ENCODE data around the gene AHRR. TPM values are rescaled to one million over a fixed set of nuclear protein-coding genes. Genes with fewer than 3 reads are reported as not detected.

AHRR gene
- total and polyA plus RNA-seq, 2 of the 4 experiments (the other 2 are of a cell fraction): 15.6 to 37.1 TPM

DNA sequence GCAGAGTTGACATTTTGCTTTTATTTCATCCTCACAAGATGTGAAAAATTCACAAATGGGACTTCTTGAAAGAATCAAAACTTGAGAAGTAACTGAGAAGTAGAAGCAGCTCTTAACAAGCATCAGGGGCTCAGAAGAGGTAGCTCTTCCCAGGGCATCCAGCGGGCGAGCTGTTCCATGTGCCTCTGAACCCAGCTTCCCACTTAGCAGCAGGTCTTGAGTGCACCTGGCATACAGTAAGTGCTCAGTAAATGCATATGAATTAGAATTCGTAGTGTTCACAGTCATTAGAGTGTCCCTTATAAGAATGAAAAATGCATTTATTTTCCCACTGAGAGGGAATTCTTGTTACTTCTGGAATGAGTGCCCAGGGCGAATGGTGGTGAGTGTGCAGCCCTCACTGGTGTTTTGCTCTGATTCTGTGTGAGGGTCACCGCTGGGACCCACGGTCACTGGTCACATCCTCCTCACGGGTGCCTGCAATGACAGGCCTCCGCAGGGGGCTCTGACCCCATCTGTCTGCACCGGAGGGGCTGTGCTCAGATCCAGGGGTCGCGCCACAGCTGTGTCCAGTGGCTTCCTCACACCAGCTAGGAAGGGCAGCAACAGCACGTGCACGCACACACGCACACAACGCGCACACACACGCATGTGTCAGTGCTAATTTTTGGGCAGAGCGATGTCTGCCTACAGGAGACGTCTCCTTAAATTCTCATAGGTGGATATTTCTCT lies 148.4 kb downstream of the AHRR start:
- in situ Hi-C loops (cut with MboI; ENCODE audit: low sequenced_read_pairs) (no loop called here), dilution Hi-C loops (cut with HindIII; ENCODE audit: low sequenced_read_pairs, unreplicated experiment) (no loop called here), intact Hi-C loops (cut with micrococcal nuclease) (loop anchor here (10.0 kb wide), 1 partner anchor 435 kb away; no protein-coding TSS in a partner anchor)
- Histone ChIP-seq H4K91ac (ENCODE audit: insufficient read depth, low read depth, low read length) (no peak overlapping the region), H3K4me2 (ENCODE audit: low read depth, low read length) (no peak overlapping the region), H3K4me3 (ENCODE audit: insufficient read depth, low read depth, low read length) (no peak overlapping the region), H3K9me3 (ENCODE audit: control insufficient read depth, insufficient read depth, low read length) (no peaks in the 10 kb centered on the region), H3K36me3 (ENCODE audit: control insufficient read depth, insufficient read depth, low read length) (peaks cover 34% of the 10 kb centered on the region), H2BK20ac (ENCODE audit: low read depth, low read length) (no peak overlapping the region), H3K9ac (ENCODE audit: low read depth, low read length) (no peak overlapping the region), H4K8ac (ENCODE audit: low read depth in 2 of 2, low read length in 2 of 2) (no peak overlapping the region), H2BK120ac (ENCODE audit: low read depth, low read length) (no peak overlapping the region), H3K14ac (replicated peaks; ENCODE audit: low read depth, low read length) (no peak overlapping the region), H4K5ac (ENCODE audit: low read depth, low read length) (no peak overlapping the region), H3K23ac (ENCODE audit: low read depth, low read length) (no peak overlapping the region), H2BK15ac (ENCODE audit: low read depth, low read length) (no peak overlapping the region), H2AK9ac (replicated peaks; ENCODE audit: low read depth, low read length, poor library complexity) (no peak overlapping the region), H3K4ac (ENCODE audit: low read depth, low read length) (no peak overlapping the region), H3K4me1 (ENCODE audit: control insufficient read depth, insufficient read depth, low read length) (peaks cover 6% of the 10 kb centered on the region; the same call in 1 of the 2 replicates), H3K27ac (ENCODE audit: insufficient read depth, low read length) (no peak overlapping the region), H3K18ac (ENCODE audit: low read depth, low read length) (no peak overlapping the region), H3K9me1 (ENCODE audit: insufficient read depth, low read length) (peaks cover 4% of the 10 kb centered on the region), H3K56ac (ENCODE audit: extremely low read depth, insufficient read depth, low read length) (no peak overlapping the region), H3K79me1 (ENCODE audit: low read depth in 1 of 2, low read length in 2 of 2) (peaks cover 11 to 33% of the 10 kb centered on the region in 2 experiments), H3K27me3 (ENCODE audit: control insufficient read depth, insufficient read depth, low read length) (no peaks in the 10 kb centered on the region), H2AFZ (replicated peaks; ENCODE audit: low read length, poor library complexity) (no peak overlapping the region), H4K20me1 (ENCODE audit: insufficient read depth, low read length) (peaks cover 4% of the 10 kb centered on the region; the same call in 1 of the 2 replicates), H2BK5ac (ENCODE audit: low read depth, low read length, poor library complexity, severe bottlenecking) (no peak overlapping the region), H2AK5ac (ENCODE audit: low read depth, low read length) (no peak overlapping the region)
- WGBS, 2 experiments (ENCODE audit: extremely low coverage in 2 of 2, insufficient read length in 1 of 2): 79% methylated on average over 5 of the region's 19 CpGs; no CpG with 5 or more reads in 1 of the 2 experiments
- no peak for ATAC-seq (ENCODE audit: low read depth)
- POLR2A ChIA-PET (ENCODE audit: unreplicated experiment): interaction anchor here (0.6 kb wide), 1 partner anchor 156 kb away, joined by 5 read pairs; no protein-coding TSS in a partner anchor
- no TSS peak for BruUV-seq (replicated peaks)
- CTCF ChIA-PET: interaction anchor here (0.5 kb wide), 1 partner anchor 157 kb away, joined by 4 read pairs; no protein-coding TSS in a partner anchor
- no peak for DNase-seq
- no peak for TF ChIP-seq FOS (IDR thresholded peaks at IDR 0.05; ENCODE audit: low read depth, low read length)
- TF ChIP-seq MAFK (IDR thresholded peaks at IDR 0.05; ENCODE audit: low read depth, low read length): no peak
- TF ChIP-seq, protein P1, sequence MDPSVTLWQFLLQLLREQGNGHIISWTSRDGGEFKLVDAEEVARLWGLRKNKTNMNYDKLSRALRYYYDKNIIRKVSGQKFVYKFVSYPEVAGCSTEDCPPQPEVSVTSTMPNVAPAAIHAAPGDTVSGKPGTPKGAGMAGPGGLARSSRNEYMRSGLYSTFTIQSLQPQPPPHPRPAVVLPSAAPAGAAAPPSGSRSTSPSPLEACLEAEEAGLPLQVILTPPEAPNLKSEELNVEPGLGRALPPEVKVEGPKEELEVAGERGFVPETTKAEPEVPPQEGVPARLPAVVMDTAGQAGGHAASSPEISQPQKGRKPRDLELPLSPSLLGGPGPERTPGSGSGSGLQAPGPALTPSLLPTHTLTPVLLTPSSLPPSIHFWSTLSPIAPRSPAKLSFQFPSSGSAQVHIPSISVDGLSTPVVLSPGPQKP (IDR thresholded peaks at IDR 0.05; ENCODE audit: borderline replicate concordance, low read depth, low read length): no peak
- no peak for TF ChIP-seq POLR2A (IDR thresholded peaks at IDR 0.05; ENCODE audit: low read depth, low read length)
- no peak for TF ChIP-seq CEBPB (IDR thresholded peaks at IDR 0.05; ENCODE audit: low read depth, low read length)
- TF ChIP-seq MAZ (IDR thresholded peaks at IDR 0.05; ENCODE audit: borderline replicate concordance, low read depth, low read length): no peak
- no peak for TF ChIP-seq MXI1 (IDR thresholded peaks at IDR 0.05; ENCODE audit: borderline replicate concordance, low read depth, low read length)
- TF ChIP-seq BHLHE40 (IDR thresholded peaks at IDR 0.05; ENCODE audit: low read depth, low read length): no peak
- TF ChIP-seq CHD1 (IDR thresholded peaks at IDR 0.05; ENCODE audit: low read depth, low read length): no peak
- TF ChIP-seq RCOR1 (IDR thresholded peaks at IDR 0.05; ENCODE audit: insufficient replicate concordance, low read length): no peak
- TF ChIP-seq RFX5 (IDR thresholded peaks at IDR 0.05; ENCODE audit: low read depth, low read length): no peak
- no peak for TF ChIP-seq SMC3 (IDR thresholded peaks at IDR 0.05; ENCODE audit: low read depth, low read length)
- TF ChIP-seq USF2 (IDR thresholded peaks at IDR 0.05; ENCODE audit: low read depth, low read length): no peak
- TF ChIP-seq, protein P2, sequence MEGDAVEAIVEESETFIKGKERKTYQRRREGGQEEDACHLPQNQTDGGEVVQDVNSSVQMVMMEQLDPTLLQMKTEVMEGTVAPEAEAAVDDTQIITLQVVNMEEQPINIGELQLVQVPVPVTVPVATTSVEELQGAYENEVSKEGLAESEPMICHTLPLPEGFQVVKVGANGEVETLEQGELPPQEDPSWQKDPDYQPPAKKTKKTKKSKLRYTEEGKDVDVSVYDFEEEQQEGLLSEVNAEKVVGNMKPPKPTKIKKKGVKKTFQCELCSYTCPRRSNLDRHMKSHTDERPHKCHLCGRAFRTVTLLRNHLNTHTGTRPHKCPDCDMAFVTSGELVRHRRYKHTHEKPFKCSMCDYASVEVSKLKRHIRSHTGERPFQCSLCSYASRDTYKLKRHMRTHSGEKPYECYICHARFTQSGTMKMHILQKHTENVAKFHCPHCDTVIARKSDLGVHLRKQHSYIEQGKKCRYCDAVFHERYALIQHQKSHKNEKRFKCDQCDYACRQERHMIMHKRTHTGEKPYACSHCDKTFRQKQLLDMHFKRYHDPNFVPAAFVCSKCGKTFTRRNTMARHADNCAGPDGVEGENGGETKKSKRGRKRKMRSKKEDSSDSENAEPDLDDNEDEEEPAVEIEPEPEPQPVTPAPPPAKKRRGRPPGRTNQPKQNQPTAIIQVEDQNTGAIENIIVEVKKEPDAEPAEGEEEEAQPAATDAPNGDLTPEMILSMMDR (conservative IDR thresholded peaks at IDR 0.05; ENCODE audit: low read depth, low read length): no peak
- no peak for TF ChIP-seq NFE2L2 (IDR thresholded peaks at IDR 0.05; ENCODE audit: low read depth, low read length)
